Astrocyte (in vitro differentiated cells and primary cell): ENCODE data around the gene TGDS.

ENCODE experiments used
- EZH2 ChIP-seq: IDR thresholded peaks from 2 replicates; pipeline ENCODE4 v1.6.1; 2012; ENCODE audit warnings: mild to moderate bottlenecking, low read length, inconsistent platforms; ENCODE audit not compliant: insufficient read depth
- TF ChIP-seq, protein P1 (sequence below): IDR thresholded peaks from 2 replicates; pipeline ENCODE4 v1.5.1; 2011; ENCODE audit warnings: low read depth, mild to moderate bottlenecking, inconsistent platforms, low read length, moderate library complexity; ENCODE audit not compliant: insufficient read depth

GRCh38 chr13:94630858-94631257, 34.9 kb upstream of the TGDS start:
- TF ChIP-seq, protein P1, sequence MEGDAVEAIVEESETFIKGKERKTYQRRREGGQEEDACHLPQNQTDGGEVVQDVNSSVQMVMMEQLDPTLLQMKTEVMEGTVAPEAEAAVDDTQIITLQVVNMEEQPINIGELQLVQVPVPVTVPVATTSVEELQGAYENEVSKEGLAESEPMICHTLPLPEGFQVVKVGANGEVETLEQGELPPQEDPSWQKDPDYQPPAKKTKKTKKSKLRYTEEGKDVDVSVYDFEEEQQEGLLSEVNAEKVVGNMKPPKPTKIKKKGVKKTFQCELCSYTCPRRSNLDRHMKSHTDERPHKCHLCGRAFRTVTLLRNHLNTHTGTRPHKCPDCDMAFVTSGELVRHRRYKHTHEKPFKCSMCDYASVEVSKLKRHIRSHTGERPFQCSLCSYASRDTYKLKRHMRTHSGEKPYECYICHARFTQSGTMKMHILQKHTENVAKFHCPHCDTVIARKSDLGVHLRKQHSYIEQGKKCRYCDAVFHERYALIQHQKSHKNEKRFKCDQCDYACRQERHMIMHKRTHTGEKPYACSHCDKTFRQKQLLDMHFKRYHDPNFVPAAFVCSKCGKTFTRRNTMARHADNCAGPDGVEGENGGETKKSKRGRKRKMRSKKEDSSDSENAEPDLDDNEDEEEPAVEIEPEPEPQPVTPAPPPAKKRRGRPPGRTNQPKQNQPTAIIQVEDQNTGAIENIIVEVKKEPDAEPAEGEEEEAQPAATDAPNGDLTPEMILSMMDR, result no peak
- TF ChIP-seq EZH2, result no peak
